ENCODE results near the gene CSNK2B.

CSNK2B gene

GRCh38 chr6:31715022-31715958 lies 49.4 kb downstream of the CSNK2B start, which contains the start of gene LY6G6D:
TSS of gene LY6G6D (plus strand) at chr6:31715348. CDS start at chr6:31715356, 8 bp downstream.
- no peak for DNase-seq

- no peak for DNase-seq
Measured at GRCh38 chr6:31717499-31718222, 51.8 kb downstream of the CSNK2B start.

- DNase-seq: no peak
Measured at GRCh38 chr6:31718265-31718664, 52.4 kb downstream of the CSNK2B start.

GRCh38 chr6:31719001-31719400 lies 53.1 kb downstream of the CSNK2B start:
- no peak for DNase-seq

Measured in SIG-M5 (cell line).